Fibroblast of lung (primary cell): Measurements from ENCODE around the gene CLINT1.

Experiments
- EZH2 ChIP-seq: IDR thresholded peaks from 2 replicates; pipeline ENCODE4 v1.5.1; 2012; ENCODE audit warnings: low read length, control low read depth, mild to moderate bottlenecking; ENCODE audit errors: missing control alignments
- TF ChIP-seq, protein P1 (sequence below), 2 donors: IDR thresholded peaks in 1 of 2; conservative IDR thresholded peaks in 1 of 2; 1 replicate in 1 of 2; 2 replicates in 1 of 2; pipeline ENCODE4 v1.5.1; 2011 to 2012; ENCODE audit warnings: low read length in 2 of 2, control low read depth in 1 of 2, inconsistent platforms in 1 of 2, low read depth in 1 of 2, mild to moderate bottlenecking in 1 of 2

DNA sequence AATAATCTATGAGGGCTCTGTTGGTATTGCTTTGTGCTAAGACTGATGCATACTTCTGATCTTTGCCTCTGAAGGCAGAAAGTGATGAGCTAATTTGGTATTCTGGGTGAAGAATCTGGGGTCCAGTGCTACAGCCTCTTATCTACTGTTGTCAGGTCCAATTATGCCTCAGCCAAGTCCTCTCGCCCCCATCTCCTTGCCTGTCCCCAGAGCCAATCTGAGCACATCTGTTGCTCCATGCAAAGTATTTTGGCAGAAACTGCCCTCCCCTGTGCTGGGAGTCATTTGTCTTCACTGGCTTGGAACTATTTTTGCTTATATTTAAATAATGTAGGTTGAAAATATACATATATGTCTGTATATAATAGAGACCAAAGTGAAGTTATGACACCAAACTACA lies 92.0 kb downstream of the CLINT1 start:
- TF ChIP-seq, protein P1, sequence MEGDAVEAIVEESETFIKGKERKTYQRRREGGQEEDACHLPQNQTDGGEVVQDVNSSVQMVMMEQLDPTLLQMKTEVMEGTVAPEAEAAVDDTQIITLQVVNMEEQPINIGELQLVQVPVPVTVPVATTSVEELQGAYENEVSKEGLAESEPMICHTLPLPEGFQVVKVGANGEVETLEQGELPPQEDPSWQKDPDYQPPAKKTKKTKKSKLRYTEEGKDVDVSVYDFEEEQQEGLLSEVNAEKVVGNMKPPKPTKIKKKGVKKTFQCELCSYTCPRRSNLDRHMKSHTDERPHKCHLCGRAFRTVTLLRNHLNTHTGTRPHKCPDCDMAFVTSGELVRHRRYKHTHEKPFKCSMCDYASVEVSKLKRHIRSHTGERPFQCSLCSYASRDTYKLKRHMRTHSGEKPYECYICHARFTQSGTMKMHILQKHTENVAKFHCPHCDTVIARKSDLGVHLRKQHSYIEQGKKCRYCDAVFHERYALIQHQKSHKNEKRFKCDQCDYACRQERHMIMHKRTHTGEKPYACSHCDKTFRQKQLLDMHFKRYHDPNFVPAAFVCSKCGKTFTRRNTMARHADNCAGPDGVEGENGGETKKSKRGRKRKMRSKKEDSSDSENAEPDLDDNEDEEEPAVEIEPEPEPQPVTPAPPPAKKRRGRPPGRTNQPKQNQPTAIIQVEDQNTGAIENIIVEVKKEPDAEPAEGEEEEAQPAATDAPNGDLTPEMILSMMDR (conservative IDR thresholded peaks at IDR 0.05 in 1 of 2, IDR thresholded peaks at IDR 0.05 in 1 of 2; ENCODE audit: low read depth in 1 of 2, low read length in 2 of 2): no peak
- TF ChIP-seq EZH2: no peak
